Left colon (tissue), 2 donors: ENCODE data around the gene PLCL2. TPM values are rescaled to one million over a fixed set of nuclear protein-coding genes. Genes with fewer than 3 reads are reported as not detected.

Experiments
- ATAC-seq: fragments of 200-7000 bp; cut with Tn5 transposase; one replicate; pipeline ENCODE4 v1.9.1; 2020; ENCODE audit warnings: mild to moderate bottlenecking, moderate library complexity
- DNase-seq, 2 donors: peaks; one replicate each; pipeline ENCODE4 v3.0.0-alpha.2; 2020
- intact Hi-C, 2 donors: fragments of 100-400 bp; cut with DNase I in 1 of 2; cut with micrococcal nuclease in 1 of 2; formaldehyde crosslinking; loops; one replicate each; pipeline versions ENCODE4 v1.11.2 to v1.14.0; 2022; cut with DNase I, micrococcal nuclease
- total RNA-seq, 2 donors: library from RNA; stranded (reverse); fragmentation: NEBNext Ultra II Directional; extraction: Animal tissue kit (Norgen Biotek cat#: 25700); gene quantifications; one replicate each; pipeline ENCODE4 v1.2.1, GENCODE V29; 2021
- donor health status: DM: no; HTN: no; CAD: no.
- donor health status: DM: yes; HTN: yes; CAD: no.

Gene PLCL2
- total RNA-seq, 2 donors from 2014 or later, result 15.3 to 28.7 TPM

GRCh38 chr3:16887130-16887529 is 2.4 kb downstream of the PLCL2 start:
- DNase-seq (no peak), ATAC-seq (no peak)
- intact Hi-C loops, result no loop called here

DNA sequence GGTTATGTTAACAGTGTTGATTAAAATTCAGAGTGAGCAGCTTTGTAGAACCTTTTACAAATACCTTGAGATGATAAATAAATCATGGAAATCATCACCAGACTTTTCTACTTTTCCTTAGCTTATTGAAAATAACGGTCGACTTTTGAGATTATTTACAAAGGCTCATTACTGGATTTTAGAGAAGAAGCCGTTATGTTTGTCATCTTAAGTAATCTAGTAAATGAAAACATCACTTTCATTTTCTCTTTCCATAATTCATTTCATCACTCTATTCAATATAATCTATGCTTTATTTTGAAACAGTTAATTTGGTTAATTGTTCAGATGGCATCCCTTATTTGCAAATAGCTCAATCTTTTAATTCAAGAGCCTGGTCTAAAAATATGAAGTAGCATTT is 3.6 kb downstream of the PLCL2 start:
- no peak for ATAC-seq
- DNase-seq, result no peak
- intact Hi-C loops, result no loop called here

GRCh38 chr3:16888785-16889607 is 4.2 kb downstream of the PLCL2 start:
- no peak for ATAC-seq
- no peak for DNase-seq
- intact Hi-C loops, result no loop called here

DNA sequence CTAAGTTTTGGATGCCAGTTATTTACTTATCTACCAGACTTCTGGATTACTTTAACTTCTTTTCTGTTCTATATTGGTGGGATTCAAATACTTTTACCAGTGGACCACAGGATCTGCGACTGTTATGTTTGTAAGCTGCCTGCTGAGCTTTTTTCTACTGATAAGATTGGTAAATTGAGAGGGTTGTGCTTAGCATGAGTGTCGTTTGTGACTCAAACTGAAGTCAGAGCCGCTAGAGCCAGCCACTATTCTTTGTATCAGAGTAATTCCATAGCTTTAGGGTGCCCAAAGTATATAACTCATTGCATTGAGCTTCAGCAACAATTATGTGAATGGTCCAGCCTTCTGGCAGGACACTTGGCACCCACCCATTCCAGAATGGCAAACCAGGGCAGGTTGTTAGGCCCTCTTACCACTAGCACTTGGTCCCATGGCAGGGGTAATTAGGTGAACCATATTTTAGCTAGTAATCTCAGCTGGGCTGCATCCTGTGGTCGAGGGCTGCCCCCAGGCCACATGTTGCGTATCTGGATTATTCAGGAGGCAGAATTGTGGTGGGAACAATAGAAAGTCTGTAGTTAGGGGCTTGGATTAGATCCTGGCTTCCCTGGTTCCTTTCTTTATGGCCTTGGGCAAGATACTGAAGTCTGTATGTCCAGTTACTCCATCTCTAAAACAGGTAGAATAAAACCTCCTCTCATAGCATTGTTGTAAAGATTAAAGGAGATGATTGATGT is 6.0 kb downstream of the PLCL2 start:
- ATAC-seq, result no peak
- intact Hi-C loops, result no loop called here
- no peak for DNase-seq

GRCh38 chr3:16893618-16894200 is 9.0 kb downstream of the PLCL2 start:
- intact Hi-C loops, result no loop called here
- DNase-seq, result no peak
- no peak for ATAC-seq

DNA sequence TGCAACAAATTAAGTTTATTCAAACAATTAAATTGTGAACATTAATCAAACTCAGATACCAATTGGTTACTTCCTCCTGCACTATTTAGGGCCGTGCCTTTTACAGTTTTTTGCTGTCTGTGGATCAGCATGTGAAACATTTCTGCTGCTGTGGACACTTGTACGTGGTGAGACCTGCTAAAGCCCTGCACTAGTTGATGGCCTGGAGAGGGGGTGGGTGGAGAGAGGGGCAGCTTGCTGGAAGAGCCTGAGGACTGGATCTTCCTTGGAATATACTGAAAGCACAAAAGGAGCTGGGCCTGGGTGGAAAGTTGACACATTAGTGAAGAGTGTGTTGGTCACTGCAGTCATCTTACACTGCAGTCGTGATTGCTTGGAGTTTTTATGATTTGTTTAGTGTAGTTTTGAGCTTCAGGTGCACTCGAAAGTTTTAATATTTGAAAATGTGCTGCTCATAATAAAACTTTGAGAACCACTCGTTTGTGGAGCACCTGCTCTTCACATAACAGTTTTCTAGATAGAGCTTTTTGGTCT is 11.4 kb downstream of the PLCL2 start:
- intact Hi-C loops, result no loop called here
- DNase-seq (no peak), ATAC-seq (no peak)

DNA sequence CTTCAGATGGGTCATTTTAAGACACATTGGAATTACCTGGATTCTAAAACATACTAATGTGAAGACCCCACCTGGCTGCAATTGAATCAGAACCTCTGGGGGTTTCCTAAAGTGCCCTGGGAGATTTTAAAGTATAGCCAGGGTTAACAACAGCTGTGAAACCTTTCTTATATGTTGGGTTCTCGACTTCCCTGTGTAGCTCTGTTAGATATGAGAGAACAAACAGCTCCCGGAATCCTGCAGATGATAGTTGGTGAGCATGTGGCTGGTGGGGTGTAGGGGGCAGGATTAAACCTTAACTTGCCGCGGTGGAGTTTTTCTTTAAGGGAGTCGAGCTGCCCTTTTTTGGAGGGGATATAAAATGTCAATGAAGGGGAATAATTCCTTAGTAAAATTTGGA is 12.1 kb downstream of the PLCL2 start:
- intact Hi-C loops, result no loop called here
- no peak for DNase-seq
- ATAC-seq, result peak; percentile 32

DNA sequence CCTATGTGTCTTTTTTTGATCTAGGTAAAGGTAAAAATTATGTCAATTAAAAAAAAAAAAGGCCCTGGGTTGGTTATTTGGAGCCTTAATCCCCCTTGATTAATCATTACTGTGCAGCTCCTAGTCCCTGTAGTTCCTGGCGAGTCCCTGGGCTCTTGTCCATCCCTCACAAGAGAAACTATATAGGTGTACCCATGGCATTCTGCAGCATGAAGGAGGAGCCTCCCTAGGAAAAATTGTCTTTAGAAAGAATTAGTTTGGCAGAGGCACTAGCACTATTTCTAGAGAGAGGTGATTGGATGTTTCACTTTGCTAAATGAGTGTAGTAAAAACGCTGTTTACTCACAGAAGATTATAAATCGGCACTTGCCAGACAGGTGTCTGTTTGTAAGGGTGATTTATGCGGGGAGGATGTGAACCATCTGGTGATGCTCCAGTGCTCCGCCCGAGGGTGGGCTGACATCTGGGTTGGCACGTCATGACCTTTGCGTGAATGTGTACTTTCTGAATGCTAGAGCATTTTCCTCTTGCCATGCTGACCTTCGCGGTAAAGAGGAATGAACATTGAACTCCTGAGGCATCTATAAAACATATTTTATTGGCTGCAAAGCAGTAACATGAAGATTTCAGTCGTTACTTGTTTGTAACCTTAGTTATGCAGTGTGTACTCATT is 12.6 kb downstream of the PLCL2 start:
- intact Hi-C loops, result no loop called here
- ATAC-seq (peak; percentile 88), DNase-seq (peak; percentile 78 to 83)

DNA sequence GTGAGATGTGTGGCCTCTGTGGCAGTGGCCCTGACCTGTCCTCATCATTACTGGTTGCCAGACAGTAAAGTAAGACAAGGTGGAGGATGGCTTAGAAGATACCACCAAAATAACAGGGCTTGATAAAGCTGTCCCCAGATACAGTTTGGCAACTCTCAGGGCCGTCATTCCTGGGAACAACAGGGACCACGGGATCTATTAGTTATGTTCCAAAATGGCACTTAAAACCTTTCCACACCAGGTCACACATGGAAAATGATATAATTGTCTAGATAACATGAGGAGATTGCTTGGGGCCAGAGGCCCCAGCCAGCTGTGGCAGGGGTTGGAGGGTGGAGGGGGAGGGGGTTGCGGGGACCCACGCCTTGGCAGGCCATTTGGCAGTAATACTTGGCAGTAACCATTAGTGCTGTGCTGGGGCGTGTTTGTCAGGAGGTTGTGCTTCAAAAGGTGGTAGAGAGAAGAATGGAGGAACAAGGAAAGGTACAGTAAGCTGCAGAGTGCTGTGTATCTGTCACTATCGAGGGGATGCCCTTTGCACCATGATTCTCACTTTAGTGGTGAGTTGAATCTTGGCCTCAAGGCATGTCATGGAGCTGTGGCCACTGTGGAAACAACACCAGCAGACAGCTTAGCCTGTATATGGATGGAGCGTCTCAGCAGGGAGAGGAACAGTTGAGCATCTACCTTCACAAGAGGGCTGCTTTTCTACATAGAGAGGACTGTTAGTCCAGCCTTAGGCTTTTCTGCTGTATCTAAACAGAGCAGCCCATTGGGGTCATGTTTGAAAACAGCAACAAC is 14.0 kb downstream of the PLCL2 start:
- ATAC-seq, result peak; percentile 36
- intact Hi-C loops, result no loop called here
- no peak for DNase-seq

DNA sequence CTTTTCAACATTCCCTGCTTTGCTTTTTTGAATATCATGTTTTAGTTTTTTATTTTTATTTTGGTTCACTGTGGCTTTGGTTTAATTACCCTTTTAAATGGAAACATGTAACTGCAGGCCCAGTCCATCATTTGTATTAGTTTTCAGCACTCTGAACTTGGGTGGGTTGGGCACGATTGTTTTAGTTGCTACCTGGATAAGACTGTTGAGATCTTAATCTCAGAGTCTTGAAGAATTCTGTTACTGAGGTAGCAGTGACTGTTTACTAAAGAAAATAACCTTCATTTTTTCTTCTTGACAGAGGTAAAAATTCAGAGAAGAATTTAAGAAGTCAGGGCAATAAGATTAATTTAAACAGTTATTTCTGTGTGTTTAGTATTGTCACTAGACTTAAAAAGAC is 15.2 kb downstream of the PLCL2 start:
- intact Hi-C loops, result no loop called here
- no peak for ATAC-seq
- no peak for DNase-seq

GRCh38 chr3:16900779-16901440 is 16.2 kb downstream of the PLCL2 start:
- intact Hi-C loops, result no loop called here
- DNase-seq (no peak), ATAC-seq (no peak)

DNA sequence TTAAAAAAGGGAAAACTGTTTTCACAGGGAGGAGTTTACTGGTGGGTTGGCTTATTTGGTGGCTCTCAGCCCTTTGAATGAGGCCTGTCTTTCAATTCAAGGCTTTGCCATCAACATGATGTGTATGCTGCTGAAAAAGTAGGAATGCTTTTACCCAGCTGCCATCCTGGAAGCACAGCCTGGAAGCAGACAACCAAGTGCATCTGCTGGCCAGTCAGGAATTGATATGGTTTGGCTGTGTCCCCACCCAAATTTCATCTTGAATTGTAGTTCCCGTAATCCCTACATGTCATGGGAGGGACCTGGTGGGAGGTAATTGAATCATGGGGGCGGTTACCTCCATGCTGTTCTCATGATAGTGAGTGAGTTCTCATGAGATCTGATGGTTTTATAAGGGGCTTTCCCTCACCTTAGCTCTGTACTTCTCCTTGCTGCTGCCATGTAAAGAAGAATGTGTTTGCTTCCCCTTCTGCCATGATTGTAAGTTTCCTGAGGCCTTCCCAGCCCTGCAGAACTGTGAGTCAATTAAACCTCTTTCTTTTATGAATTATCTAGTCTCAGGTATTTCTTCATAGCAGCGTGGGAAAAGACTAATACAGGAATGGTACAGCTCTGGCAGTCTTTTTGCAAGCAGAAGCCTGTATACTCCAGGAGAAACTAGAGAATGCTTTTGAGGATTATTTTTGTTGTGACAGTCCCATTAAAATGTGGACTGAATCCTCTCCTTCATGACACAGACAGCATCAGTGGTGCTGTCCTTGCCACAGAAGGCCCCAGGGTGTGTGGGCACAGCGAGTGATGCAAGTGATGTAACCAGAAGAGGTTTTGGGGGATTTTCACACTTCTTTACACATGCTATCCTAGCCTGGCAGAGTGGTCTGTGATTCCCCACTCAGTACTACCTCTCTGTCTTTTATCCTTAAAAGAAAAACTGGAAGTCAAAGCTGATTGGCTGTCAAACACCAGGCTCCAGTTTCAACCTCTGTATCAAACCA is 20.0 kb downstream of the PLCL2 start:
- intact Hi-C loops, result no loop called here
- DNase-seq (no peak), ATAC-seq (no peak)

GRCh38 chr3:16905704-16906103 is 20.9 kb downstream of the PLCL2 start:
- intact Hi-C loops, result no loop called here
- ATAC-seq, result no peak
- no peak for DNase-seq

DNA sequence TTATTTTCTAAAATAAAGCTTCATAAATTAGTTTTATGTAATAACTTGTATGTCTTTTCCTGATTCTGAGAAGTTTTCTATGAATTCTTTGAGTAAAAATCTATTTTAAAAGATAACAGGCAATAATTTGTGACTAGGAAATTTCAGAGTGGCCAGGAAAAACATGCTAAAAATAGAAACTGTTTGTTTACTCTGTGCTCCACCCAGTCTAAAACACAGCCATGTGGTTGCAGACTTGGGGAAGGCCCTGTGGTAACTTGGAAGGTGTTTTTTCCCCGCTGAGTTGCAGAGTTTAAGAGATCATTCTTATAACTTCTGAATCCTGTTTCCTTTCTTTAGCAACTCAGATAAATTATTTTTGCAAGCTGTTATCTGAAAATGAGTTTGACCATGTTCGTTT is 21.9 kb downstream of the PLCL2 start:
- ATAC-seq (peak; percentile 94), DNase-seq (no peak)
- intact Hi-C loops, result no loop called here

DNA sequence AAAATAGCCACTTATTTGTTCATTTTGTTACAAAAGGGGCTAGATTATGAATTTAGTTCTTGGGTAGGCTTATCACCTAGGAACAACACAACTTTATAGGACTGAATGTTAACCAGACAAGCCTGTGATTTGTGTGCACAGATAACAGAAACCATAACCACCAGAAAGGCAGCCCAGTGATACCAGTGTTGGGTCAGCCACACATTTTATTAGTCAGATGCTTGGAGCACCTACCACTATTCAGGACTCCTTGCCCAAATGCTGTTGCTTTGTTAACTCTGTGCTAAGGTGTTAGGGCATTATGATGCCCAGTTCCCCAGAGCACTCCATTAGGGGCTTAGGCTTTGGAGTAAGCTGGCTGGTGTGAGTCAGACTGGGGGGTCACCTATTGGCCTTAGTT is 22.5 kb downstream of the PLCL2 start:
- ATAC-seq, result peak; percentile 74
- DNase-seq, result no peak
- intact Hi-C loops, result no loop called here

DNA sequence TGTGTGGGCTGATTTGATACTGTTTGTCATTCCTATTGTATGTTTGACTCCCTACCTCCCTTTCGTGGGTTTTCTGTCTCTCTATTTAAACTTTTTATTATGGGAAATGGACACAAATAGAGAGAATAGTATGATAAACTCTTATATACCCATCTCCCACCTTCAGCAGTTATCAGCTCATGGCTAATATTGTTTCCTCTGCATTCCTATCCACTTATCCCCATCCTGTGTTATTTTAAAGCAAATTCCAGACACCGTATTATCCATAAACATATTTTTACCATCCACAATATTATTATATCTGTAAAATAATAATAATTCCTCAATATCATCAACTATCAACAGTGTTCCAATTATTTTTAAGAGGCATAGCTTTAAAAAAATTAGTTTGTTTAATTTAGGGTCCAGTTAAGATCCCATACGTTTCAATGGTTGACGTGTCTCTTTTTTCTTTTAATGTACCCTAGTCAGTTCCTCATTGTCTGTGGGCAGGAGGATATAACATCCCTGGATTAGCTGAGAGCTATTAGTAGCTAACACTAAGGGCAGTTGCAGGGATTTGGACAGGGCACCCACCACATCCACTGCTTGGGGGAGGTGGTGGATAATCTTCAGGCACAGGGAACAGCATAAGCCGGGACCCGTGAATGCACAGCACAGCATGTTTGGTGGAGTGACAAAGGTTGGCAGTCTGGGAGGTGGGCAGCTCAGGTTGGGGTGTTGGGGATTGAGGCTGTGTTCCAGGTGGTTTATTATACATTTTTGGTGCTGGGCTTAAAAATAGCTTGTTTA is 23.5 kb downstream of the PLCL2 start:
- DNase-seq (no peak), ATAC-seq (no peak)
- intact Hi-C loops, result no loop called here
